Measurements from ENCODE around the gene ZBED6. TPM values are rescaled to one million over a fixed set of nuclear protein-coding genes. Genes with fewer than 3 reads are reported as not detected.

ZBED6 gene
- total and polyA plus RNA-seq, 2 donors from 2014 or later, result 0.15 to 37.2 TPM

DNA sequence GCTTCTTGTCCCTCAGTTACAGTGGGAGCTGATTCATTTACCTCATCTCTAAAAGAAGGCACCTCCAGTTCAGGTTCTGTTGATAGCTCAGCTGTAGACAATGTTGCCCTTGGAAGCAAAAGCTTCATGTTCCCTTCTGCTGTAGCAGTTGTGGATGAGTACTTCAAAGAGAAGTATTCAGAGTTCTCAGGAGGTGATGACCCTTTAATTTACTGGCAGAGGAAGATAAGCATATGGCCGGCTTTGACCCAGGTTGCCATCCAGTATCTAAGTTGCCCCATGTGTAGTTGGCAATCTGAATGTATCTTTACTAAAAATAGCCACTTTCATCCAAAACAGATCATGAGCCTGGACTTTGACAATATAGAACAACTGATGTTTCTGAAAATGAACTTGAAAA lies 4.5 kb downstream of the ZBED6 start:
- Histone ChIP-seq H3K27ac (ENCODE audit: low read depth in 2 of 2, low read length in 2 of 2) (no peak overlapping the region), H3K4me1 (ENCODE audit: control insufficient read depth in 2 of 3, insufficient read depth in 2 of 3, low read depth in 1 of 3, low read length in 3 of 3) (peaks cover 3 to 18% (median 14%) of the 10 kb centered on the region in 3 donors), H3K36me3 (ENCODE audit: control insufficient read depth in 2 of 3, insufficient read depth in 3 of 3, low read length in 3 of 3) (peaks cover 0 to 10% (median 7%) of the 10 kb centered on the region in 3 donors), H3K9ac (ENCODE audit: low read length in 3 of 3) (peak overlapping the region in 1 of 3 donors; percentile 27), H3K9me3 (ENCODE audit: control insufficient read depth in 2 of 3, insufficient read depth in 1 of 3, low read length in 3 of 3) (no peaks in the 10 kb centered on the region), H3K27me3 (ENCODE audit: control insufficient read depth, insufficient read depth, low read length) (no peaks in the 10 kb centered on the region), H3K4me3 (ENCODE audit: low read length in 3 of 3) (no peak overlapping the region)
- intact Hi-C loops (cut with DNase I), result no loop called here
- TF ChIP-seq, protein P1, sequence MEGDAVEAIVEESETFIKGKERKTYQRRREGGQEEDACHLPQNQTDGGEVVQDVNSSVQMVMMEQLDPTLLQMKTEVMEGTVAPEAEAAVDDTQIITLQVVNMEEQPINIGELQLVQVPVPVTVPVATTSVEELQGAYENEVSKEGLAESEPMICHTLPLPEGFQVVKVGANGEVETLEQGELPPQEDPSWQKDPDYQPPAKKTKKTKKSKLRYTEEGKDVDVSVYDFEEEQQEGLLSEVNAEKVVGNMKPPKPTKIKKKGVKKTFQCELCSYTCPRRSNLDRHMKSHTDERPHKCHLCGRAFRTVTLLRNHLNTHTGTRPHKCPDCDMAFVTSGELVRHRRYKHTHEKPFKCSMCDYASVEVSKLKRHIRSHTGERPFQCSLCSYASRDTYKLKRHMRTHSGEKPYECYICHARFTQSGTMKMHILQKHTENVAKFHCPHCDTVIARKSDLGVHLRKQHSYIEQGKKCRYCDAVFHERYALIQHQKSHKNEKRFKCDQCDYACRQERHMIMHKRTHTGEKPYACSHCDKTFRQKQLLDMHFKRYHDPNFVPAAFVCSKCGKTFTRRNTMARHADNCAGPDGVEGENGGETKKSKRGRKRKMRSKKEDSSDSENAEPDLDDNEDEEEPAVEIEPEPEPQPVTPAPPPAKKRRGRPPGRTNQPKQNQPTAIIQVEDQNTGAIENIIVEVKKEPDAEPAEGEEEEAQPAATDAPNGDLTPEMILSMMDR (IDR thresholded peaks at IDR 0.05; ENCODE audit: borderline replicate concordance, extremely low read depth, insufficient read depth), result no peak
- no peak for DNase-seq
- no peak for FAIRE-seq

GRCh38 chr1:203805689-203806088 lies 10.3 kb downstream of the ZBED6 start:
- intact Hi-C loops (cut with DNase I), result no loop called here
- Histone ChIP-seq H3K4me1 (ENCODE audit: control insufficient read depth in 2 of 3, insufficient read depth in 2 of 3, low read depth in 1 of 3, low read length in 3 of 3) (peaks cover 0 to 3% (median 0%) of the 10 kb centered on the region in 3 donors), H3K36me3 (ENCODE audit: control insufficient read depth in 2 of 3, insufficient read depth in 3 of 3, low read length in 3 of 3) (peaks cover 0 to 18% (median 6%) of the 10 kb centered on the region in 3 donors), H3K9me3 (ENCODE audit: control insufficient read depth in 2 of 3, insufficient read depth in 1 of 3, low read length in 3 of 3) (no peaks in the 10 kb centered on the region), H3K27ac (ENCODE audit: low read depth in 2 of 2, low read length in 2 of 2) (no peak overlapping the region), H3K9ac (ENCODE audit: low read length in 3 of 3) (no peak overlapping the region), H3K4me3 (ENCODE audit: low read length in 3 of 3) (no peak overlapping the region), H3K27me3 (ENCODE audit: control insufficient read depth, insufficient read depth, low read length) (no peaks in the 10 kb centered on the region)
- TF ChIP-seq, protein P1 (IDR thresholded peaks at IDR 0.05; ENCODE audit: borderline replicate concordance, extremely low read depth, insufficient read depth), result no peak
- FAIRE-seq (no peak), DNase-seq (no peak)

DNA sequence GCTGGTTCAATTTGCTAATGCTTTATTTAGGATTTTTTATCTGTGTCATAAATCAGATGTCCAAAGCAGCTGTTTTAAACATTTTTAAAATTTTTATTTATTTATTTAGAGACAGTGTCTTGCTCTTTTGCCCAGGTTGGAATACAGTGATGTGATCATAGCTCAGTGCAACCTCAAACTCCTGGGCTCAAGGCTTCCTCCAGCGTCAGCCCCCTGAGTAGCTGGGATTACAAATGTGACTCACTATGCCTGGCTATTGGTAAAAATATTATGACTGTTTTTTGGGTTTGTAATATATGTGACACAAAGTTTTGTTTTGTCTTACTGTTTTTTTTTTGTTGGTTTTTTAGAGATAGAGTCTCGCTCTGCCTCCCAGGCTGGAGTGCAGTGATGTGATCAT lies 11.8 kb downstream of the ZBED6 start:
- H3K9ac ChIP-seq (ENCODE audit: low read length in 3 of 3), result no peak overlapping the region
- H3K9me3 ChIP-seq (ENCODE audit: control insufficient read depth in 2 of 3, insufficient read depth in 1 of 3, low read length in 3 of 3), result no peaks in the 10 kb centered on the region
- H3K36me3 ChIP-seq (ENCODE audit: control insufficient read depth in 2 of 3, insufficient read depth in 3 of 3, low read length in 3 of 3), result peaks cover 2 to 18% (median 6%) of the 10 kb centered on the region in 3 donors
- TF ChIP-seq, protein P1 (IDR thresholded peaks at IDR 0.05; ENCODE audit: borderline replicate concordance, extremely low read depth, insufficient read depth), result no peak
- DNase-seq (peak in 1 of 5 donors; percentile 18), FAIRE-seq (no peak)
- H3K4me1 ChIP-seq (ENCODE audit: control insufficient read depth in 2 of 3, insufficient read depth in 2 of 3, low read depth in 1 of 3, low read length in 3 of 3), result no peaks in the 10 kb centered on the region
- no peaks in the 10 kb centered on the region for H3K27me3 ChIP-seq (ENCODE audit: control insufficient read depth, insufficient read depth, low read length)
- intact Hi-C loops (cut with DNase I), result no loop called here
- no peak overlapping the region for H3K27ac ChIP-seq (ENCODE audit: low read depth in 2 of 2, low read length in 2 of 2)
- H3K4me3 ChIP-seq (ENCODE audit: low read length in 3 of 3), result no peak overlapping the region

Data from kidney (tissue), 14 donors.